ENCODE results near the gene PBRM1. TPM values are rescaled to one million over a fixed set of nuclear protein-coding genes. Genes with fewer than 3 reads are reported as not detected.

PBRM1 gene
- total and polyA plus RNA-seq, 2 experiments from 2014 or later = 57.5 to 72.5 TPM

DNA sequence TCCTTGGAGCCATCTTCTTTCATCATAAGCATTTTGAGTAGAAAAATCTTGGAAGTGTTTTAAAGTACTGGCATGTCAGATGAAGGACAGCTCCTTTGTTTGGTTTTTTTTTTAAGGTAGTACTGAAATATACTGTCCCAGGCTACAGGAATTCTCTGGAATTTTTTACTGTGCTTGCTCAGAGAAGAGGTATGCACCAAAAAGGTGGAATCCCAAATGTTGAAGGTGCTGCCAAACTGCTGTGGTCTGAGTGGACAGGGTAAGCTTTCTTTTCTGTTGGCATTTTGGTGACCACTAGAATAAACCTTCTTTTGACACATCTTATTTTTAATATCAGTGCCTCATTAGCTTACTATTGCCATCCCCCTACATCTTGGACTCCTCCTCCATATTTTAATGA lies 7.4 kb upstream of the PBRM1 start (continued):
- TF ChIP-seq, protein P1, sequence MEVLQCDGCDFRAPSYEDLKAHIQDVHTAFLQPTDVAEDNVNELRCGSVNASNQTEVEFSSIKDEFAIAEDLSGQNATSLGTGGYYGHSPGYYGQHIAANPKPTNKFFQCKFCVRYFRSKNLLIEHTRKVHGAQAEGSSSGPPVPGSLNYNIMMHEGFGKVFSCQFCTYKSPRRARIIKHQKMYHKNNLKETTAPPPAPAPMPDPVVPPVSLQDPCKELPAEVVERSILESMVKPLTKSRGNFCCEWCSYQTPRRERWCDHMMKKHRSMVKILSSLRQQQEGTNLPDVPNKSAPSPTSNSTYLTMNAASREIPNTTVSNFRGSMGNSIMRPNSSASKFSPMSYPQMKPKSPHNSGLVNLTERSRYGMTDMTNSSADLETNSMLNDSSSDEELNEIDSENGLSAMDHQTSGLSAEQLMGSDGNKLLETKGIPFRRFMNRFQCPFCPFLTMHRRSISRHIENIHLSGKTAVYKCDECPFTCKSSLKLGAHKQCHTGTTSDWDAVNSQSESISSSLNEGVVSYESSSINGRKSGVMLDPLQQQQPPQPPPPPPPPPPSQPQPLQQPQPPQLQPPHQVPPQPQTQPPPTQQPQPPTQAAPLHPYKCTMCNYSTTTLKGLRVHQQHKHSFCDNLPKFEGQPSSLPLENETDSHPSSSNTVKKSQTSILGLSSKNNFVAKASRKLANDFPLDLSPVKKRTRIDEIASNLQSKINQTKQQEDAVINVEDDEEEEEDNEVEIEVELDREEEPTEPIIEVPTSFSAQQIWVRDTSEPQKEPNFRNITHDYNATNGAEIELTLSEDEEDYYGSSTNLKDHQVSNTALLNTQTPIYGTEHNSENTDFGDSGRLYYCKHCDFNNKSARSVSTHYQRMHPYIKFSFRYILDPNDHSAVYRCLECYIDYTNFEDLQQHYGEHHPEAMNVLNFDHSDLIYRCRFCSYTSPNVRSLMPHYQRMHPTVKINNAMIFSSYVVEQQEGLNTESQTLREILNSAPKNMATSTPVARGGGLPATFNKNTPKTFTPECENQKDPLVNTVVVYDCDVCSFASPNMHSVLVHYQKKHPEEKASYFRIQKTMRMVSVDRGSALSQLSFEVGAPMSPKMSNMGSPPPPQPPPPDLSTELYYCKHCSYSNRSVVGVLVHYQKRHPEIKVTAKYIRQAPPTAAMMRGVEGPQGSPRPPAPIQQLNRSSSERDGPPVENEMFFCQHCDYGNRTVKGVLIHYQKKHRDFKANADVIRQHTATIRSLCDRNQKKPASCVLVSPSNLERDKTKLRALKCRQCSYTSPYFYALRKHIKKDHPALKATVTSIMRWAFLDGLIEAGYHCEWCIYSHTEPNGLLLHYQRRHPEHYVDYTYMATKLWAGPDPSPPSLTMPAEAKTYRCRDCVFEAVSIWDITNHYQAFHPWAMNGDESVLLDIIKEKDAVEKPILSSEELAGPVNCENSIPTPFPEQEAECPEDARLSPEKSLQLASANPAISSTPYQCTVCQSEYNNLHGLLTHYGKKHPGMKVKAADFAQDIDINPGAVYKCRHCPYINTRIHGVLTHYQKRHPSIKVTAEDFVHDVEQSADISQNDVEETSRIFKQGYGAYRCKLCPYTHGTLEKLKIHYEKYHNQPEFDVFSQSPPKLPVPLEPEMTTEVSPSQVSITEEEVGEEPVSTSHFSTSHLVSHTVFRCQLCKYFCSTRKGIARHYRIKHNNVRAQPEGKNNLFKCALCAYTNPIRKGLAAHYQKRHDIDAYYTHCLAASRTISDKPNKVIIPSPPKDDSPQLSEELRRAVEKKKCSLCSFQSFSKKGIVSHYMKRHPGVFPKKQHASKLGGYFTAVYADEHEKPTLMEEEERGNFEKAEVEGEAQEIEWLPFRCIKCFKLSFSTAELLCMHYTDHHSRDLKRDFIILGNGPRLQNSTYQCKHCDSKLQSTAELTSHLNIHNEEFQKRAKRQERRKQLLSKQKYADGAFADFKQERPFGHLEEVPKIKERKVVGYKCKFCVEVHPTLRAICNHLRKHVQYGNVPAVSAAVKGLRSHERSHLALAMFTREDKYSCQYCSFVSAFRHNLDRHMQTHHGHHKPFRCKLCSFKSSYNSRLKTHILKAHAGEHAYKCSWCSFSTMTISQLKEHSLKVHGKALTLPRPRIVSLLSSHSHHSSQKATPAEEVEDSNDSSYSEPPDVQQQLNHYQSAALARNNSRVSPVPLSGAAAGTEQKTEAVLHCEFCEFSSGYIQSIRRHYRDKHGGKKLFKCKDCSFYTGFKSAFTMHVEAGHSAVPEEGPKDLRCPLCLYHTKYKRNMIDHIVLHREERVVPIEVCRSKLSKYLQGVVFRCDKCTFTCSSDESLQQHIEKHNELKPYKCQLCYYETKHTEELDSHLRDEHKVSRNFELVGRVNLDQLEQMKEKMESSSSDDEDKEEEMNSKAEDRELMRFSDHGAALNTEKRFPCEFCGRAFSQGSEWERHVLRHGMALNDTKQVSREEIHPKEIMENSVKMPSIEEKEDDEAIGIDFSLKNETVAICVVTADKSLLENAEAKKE (CRISPR knock-in tag; IDR thresholded peaks at IDR 0.05) = no peak
- TF ChIP-seq, protein P2, sequence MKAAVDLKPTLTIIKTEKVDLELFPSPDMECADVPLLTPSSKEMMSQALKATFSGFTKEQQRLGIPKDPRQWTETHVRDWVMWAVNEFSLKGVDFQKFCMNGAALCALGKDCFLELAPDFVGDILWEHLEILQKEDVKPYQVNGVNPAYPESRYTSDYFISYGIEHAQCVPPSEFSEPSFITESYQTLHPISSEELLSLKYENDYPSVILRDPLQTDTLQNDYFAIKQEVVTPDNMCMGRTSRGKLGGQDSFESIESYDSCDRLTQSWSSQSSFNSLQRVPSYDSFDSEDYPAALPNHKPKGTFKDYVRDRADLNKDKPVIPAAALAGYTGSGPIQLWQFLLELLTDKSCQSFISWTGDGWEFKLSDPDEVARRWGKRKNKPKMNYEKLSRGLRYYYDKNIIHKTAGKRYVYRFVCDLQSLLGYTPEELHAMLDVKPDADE (IDR thresholded peaks at IDR 0.05) = no peak
- TF ChIP-seq CREB1 (CRISPR knock-in tag; IDR thresholded peaks at IDR 0.05; ENCODE audit: low read depth) (no peak), JUNB (IDR thresholded peaks at IDR 0.05; ENCODE audit: unreplicated experiment) (no peak), STAT1 (IDR thresholded peaks at IDR 0.05; ENCODE audit: unreplicated experiment) (no peak), EZH2phosphoT487 (IDR thresholded peaks at IDR 0.05; ENCODE audit: unreplicated experiment) (no peak), NANOG (IDR thresholded peaks at IDR 0.05; ENCODE audit: borderline replicate concordance) (no peak), EZH2 (IDR thresholded peaks at IDR 0.05; ENCODE audit: low read depth, unreplicated experiment) (no peak)
- TF ChIP-seq, protein P3, sequence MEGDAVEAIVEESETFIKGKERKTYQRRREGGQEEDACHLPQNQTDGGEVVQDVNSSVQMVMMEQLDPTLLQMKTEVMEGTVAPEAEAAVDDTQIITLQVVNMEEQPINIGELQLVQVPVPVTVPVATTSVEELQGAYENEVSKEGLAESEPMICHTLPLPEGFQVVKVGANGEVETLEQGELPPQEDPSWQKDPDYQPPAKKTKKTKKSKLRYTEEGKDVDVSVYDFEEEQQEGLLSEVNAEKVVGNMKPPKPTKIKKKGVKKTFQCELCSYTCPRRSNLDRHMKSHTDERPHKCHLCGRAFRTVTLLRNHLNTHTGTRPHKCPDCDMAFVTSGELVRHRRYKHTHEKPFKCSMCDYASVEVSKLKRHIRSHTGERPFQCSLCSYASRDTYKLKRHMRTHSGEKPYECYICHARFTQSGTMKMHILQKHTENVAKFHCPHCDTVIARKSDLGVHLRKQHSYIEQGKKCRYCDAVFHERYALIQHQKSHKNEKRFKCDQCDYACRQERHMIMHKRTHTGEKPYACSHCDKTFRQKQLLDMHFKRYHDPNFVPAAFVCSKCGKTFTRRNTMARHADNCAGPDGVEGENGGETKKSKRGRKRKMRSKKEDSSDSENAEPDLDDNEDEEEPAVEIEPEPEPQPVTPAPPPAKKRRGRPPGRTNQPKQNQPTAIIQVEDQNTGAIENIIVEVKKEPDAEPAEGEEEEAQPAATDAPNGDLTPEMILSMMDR (conservative IDR thresholded peaks at IDR 0.05; ENCODE audit: low read depth in 2 of 2) = no peak

Measured in GM23338 (cell line).